Mucosa of descending colon (tissue), 3 donors: ENCODE measurements around the gene DTX1. TPM values are rescaled to one million over a fixed set of nuclear protein-coding genes. Genes with fewer than 3 reads are reported as not detected.

Source experiments
- ATAC-seq: fragments of 200-7000 bp; cut with Tn5 transposase; one replicate; pipeline ENCODE4 v1.9.1; 2020; ENCODE audit warnings: mild to moderate bottlenecking, moderate library complexity
- DNase-seq, 3 donors: peaks; one replicate each; pipeline ENCODE4 v3.0.0-alpha.2; 2020
- H3K36me3 ChIP-seq: fragments of 200-600 bp; one replicate; pipeline ENCODE4 v1.8.0; 2021; ENCODE audit warnings: low read depth, mild to moderate bottlenecking
- H3K4me1 ChIP-seq: fragments of 200-600 bp; one replicate; pipeline ENCODE4 v1.8.0; 2021; ENCODE audit warnings: low read depth, mild to moderate bottlenecking
- H3K4me3 ChIP-seq: fragments of 200-600 bp; one replicate; pipeline ENCODE4 v1.8.0; 2021; ENCODE audit warnings: mild to moderate bottlenecking
- H3K9me3 ChIP-seq: fragments of 200-600 bp; one replicate; pipeline ENCODE4 v1.8.0; 2021; ENCODE audit warnings: mild to moderate bottlenecking
- CTCF ChIP-seq: fragments of 200-600 bp; IDR thresholded peaks from one replicate; pipeline ENCODE4 v1.8.0; 2022; ENCODE audit warnings: antibody characterized with exemption, mild to moderate bottlenecking
- intact Hi-C, 2 donors: fragments of 100-400 bp; cut with DNase I in 1 of 2; cut with micrococcal nuclease in 1 of 2; formaldehyde crosslinking; loops; one replicate each; pipeline versions ENCODE4 v1.11.0 to v1.11.1; 2022; cut with DNase I, micrococcal nuclease
- total RNA-seq, 3 donors: library from RNA; stranded (reverse); fragmentation: NEBNext Ultra II Directional in 2 of 3; extraction: Animal tissue kit (Norgen Biotek cat#: 25700) in 2 of 3; gene quantifications; one replicate each; pipeline versions ENCODE4 v1.2.1 to v1.2.4, GENCODE V29; 2021 to 2023
- donor health status: DM: no; HTN: no; CAD: no; lungs with moderate emphysema.
- donor health status: DM: no; HTN: no; CAD: no.
- donor health status: DM: no; HTN: yes; CAD: no.

DTX1 gene
- total RNA-seq, 3 donors from 2014 or later = 0.67 to 5.9 (median 1.6) TPM

DNA sequence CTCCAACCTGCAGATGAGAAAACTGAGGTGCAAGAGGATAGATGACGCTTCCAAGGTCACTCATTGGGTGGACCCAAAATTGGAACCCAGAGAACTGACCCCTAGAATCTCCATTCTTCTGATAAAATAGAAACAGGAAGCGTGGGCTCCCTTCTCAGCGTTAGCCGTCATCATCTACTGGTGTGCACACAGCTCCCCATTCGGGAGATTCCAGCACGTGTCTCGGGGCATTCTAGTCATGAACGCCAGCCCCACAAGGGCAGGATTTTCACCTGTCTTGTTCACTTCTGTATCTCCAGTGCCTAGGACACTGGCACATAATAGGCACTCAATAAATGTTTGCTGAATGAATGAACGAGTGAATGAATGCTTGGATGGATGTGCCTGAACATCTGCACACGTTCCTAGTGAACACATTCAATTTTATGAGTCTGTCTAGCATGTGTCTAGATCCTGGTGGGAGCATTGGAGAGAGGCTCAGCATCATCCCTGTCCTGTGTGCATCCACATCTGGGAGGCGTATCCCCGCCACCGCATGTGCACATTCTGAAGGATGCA is 48.5 kb downstream of the DTX1 start:
- H3K4me3 ChIP-seq = no peak overlapping the region
- no peak for TF ChIP-seq CTCF
- H3K9me3 ChIP-seq = no peaks in the 10 kb centered on the region
- no peaks in the 10 kb centered on the region for H3K36me3 ChIP-seq
- ATAC-seq (no peak), DNase-seq (no peak)
- intact Hi-C loops = no loop called here
- H3K4me1 ChIP-seq = no peaks in the 10 kb centered on the region

DNA sequence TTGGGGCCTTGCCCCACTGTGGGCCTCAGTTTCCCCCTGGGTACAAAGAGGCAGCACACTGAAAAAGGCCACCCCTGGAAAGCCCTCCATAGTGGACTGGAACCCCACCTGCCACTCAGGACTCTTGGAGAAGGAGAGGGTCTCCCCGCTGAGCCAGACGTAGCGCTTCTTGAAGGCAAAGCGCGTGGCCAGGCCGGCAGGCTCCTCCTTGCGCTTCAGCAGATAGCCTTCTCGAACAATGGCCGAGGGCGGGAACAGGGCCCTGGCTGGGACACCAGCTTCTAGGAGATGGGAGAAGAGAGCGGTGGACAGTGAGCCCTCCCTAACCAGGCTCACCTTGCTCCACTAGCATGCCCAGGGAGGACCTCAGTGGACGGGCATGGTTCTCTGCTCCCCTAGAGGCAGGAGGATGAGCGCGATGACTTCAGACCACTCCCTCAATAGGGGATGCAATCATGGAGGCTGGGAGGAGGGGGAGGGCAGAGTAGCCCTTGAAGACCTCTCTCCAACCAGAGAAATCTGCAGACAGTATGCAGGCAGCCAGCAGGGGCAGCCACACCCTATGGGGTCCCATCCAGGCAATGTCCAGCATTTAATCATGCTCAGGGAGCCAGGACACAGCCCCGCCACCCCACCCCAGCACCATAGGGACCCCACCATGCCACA is 49.2 kb downstream of the DTX1 start:
- ATAC-seq = no peak
- Histone ChIP-seq H3K9me3 (no peaks in the 10 kb centered on the region), H3K4me3 (no peak overlapping the region), H3K36me3 (no peaks in the 10 kb centered on the region), H3K4me1 (no peaks in the 10 kb centered on the region)
- no peak for DNase-seq
- TF ChIP-seq CTCF = no peak
- intact Hi-C loops = no loop called here

GRCh38 chr12:113106361-113106760 is 49.8 kb downstream of the DTX1 start:
- no peak overlapping the region for H3K4me3 ChIP-seq
- H3K4me1 ChIP-seq = no peaks in the 10 kb centered on the region
- intact Hi-C loops = no loop called here
- no peaks in the 10 kb centered on the region for H3K9me3 ChIP-seq
- no peak for TF ChIP-seq CTCF
- ATAC-seq (no peak), DNase-seq (no peak)
- H3K36me3 ChIP-seq = no peaks in the 10 kb centered on the region

- ATAC-seq = no peak
- H3K4me1 ChIP-seq = no peaks in the 10 kb centered on the region
- TF ChIP-seq CTCF = no peak
- intact Hi-C loops = no loop called here
- H3K9me3 ChIP-seq = no peaks in the 10 kb centered on the region
- H3K4me3 ChIP-seq = no peak overlapping the region
- H3K36me3 ChIP-seq = no peaks in the 10 kb centered on the region
- no peak for DNase-seq
Measured at GRCh38 chr12:113108308-113108707, 51.8 kb downstream of the DTX1 start.

GRCh38 chr12:113109360-113109759 is 52.8 kb downstream of the DTX1 start:
- Histone ChIP-seq H3K9me3 (no peaks in the 10 kb centered on the region), H3K4me1 (no peaks in the 10 kb centered on the region), H3K4me3 (no peak overlapping the region), H3K36me3 (no peaks in the 10 kb centered on the region)
- no peak for TF ChIP-seq CTCF
- no peak for DNase-seq
- intact Hi-C loops = no loop called here
- ATAC-seq = no peak
